ENCODE measurements around the gene THSD4.

THSD4 gene

DNA sequence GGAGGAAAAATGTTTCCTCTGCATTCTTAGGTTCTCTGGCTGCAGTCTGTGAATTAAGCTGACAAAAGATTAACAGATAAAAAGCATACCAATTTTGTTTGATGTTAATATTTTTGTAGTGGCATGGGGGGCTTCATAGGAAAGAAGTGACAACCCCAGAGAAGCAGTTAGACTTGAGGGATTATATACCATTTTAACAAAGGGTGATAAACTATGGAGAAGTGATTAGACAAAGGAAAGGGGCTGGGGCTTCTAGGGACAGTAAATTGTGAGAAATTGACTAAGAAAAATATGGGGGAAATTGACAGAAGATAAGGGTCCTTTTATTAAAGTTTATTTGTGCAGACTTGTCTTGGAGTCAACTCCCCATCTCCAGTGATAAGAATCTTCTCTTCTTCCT lies 639.4 kb downstream of the THSD4 start:
- TF ChIP-seq, protein P1, sequence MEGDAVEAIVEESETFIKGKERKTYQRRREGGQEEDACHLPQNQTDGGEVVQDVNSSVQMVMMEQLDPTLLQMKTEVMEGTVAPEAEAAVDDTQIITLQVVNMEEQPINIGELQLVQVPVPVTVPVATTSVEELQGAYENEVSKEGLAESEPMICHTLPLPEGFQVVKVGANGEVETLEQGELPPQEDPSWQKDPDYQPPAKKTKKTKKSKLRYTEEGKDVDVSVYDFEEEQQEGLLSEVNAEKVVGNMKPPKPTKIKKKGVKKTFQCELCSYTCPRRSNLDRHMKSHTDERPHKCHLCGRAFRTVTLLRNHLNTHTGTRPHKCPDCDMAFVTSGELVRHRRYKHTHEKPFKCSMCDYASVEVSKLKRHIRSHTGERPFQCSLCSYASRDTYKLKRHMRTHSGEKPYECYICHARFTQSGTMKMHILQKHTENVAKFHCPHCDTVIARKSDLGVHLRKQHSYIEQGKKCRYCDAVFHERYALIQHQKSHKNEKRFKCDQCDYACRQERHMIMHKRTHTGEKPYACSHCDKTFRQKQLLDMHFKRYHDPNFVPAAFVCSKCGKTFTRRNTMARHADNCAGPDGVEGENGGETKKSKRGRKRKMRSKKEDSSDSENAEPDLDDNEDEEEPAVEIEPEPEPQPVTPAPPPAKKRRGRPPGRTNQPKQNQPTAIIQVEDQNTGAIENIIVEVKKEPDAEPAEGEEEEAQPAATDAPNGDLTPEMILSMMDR (IDR thresholded peaks at IDR 0.05): no peak

DNA sequence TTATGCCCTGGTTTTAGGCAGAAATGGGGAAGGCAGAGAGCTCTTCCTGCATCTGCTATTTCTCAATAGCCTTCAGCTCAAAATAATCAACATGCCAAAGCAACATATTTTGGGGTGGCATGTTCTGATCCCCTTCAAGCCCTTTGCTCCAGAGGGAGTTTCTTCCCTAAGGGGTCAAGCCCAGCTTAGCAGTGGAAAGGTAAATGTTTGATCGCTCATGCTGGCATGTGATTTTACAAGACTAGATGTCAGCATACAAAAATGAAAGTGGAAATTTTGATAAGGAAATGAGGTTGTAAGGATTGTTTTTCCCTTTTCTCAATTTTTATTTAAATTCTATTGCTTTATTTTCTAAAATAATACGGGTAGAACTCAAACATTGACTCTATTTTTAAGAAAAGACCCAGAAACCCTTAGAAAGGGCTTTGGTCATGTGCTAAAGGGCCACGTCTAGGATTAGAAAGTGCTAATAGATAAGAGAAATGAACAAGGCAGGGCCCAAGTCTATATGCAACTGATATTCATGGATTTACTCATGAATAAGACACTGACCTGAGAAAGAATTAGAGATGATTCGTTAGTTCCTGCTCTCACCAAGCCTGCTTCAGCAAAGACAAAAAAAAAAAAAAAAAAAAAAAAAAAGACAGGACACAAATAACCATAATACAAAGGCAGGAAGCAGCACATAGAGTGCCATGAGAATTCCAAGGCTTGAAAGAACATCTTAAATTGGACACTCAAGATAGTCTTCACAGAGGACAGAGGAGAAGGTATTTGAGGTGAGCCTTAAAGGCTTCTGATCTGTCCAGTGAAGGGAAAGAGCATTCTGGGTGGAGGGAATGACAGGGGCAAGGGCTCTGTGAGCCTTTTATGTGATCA lies 640.1 kb downstream of the THSD4 start:
- TF ChIP-seq, protein P1 (IDR thresholded peaks at IDR 0.05): no peak

DNA sequence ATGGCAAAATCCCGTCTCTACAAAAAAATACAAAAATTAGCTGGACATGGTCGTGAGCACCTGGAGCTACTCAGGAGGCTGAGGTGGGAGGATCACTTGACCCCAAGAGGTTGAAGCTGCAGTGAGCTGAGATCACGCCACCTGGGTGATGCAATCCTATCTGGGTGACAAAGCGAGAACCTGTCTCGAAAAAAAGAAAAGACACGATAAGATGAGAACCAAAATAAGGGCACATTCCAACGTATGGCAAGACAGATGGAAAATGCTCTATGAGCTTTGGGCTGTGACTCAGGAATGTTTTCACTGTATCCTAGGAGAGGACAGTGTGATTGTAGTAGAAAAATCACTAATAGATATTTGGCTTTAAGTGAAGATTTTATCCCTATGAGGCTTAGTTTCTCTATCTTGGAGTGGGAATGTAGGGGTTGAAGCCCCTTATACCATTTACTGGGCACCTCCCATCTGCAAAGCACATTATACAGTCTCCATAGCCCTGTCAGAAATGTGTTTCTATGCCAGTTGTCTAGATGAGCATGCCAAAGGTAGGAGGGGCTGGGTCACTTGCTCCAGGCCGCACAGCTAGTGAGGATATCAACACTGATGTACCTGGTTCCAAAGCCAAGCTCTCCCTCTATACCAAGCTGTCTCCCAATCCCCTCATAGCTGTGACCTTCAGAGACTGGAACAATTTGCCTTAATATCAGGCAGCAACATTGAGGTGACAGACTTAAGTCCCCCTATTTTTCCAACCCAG lies 641.5 kb downstream of the THSD4 start:
- TF ChIP-seq, protein P1 (IDR thresholded peaks at IDR 0.05): no peak

DNA sequence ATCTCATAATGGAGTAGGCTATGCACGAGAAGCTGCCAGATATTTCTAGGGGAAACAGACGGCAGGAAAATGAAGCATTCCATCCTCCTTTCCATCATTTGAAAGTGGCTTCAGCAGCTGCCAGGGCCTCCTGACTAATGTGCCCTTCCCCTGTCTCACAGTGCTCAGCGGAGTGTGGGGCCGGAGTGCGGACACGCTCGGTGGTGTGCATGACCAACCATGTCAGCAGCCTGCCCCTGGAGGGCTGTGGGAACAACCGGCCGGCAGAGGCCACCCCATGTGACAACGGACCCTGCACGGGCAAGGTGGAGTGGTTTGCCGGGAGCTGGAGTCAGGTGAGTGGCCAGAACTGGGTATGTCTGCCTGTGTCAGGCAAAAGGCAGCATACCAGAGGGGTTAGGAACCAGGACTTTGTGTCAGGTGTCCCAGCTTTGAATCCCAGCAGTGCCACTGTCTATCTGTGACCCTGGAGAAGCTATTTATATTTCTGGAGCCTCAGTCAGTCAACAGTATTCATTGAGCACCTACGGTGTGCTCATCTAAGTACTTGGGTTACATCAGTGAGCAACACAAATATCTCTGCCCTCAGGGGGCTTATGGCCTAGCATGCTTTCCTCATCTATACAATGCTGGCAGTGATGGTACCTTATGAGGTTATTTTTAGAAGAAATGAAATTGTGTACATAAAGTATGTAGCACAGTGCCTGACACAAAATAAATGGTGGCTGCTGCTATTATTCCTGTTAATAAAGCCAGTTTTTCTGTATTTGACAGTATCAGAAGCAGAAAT lies 642.7 kb downstream of the THSD4 start:
- TF ChIP-seq, protein P1 (IDR thresholded peaks at IDR 0.05): no peak

DNA sequence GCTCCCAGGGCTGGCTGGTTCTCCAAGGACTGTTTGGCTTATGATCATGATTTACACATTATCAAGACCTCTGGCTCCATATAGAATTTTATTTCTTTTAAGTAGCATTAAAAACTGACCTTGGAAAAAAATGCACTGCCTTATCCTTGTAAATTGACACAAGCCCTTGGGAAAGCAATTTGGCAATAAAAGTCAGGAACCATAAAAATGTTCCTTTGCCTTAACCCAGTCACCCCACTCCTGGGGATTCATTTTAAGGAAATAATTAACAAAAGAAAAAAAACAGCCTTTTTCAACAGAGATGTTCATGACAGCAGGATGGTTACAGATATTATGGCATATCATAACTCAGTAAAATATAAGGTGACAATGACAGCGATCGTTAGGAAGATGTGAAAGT lies 643.4 kb downstream of the THSD4 start:
- TF ChIP-seq, protein P1 (IDR thresholded peaks at IDR 0.05): no peak

DNA sequence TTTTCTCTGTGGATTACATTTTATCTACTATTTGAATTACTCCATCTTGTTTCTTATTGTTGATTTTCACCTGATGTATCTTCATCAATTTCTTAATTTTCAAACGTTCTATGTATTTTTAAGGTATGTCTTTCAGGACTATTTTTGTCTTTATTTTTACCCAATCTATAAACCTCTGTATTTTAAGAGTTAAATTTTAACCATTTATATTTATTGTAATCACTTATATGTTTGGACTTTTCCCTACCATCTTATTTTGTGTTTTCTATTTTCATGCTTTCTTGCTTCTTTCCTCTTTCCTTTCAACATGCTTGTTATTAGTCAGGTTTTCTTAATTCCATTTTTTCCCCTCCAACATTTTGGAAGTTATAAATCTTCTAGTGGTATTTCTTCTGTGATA lies 645.6 kb downstream of the THSD4 start:
- TF ChIP-seq, protein P1 (IDR thresholded peaks at IDR 0.05): no peak

DNA sequence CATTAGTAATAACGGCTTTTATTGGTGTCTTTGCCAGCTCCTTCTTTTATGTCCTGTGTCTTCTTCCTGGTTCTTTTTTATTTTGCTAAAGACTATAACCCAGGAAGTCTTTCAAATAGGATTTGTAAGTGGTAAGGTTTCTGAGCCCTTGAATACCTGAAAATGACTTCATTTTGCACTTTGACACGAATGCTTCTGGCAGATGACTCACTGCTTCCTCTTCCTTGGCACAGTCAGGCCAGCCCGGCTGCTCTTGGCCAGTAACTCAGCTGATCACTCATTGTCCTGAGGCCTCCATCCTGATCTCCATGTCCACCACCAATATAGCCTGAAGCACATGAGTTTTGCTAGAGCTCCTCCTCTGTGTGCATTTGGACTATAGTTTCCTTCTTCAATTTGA lies 646.4 kb downstream of the THSD4 start:
- TF ChIP-seq, protein P1 (IDR thresholded peaks at IDR 0.05): no peak

Measured in LNCAP (cell line).